HEK293 (cell line): ENCODE results near the gene FNIP1.
"Not testable (repeated sequence)": the region's sequence is repeated elsewhere in the genome, so short reads cannot be mapped to it uniquely, and the experiment has no call there.

Experiments used
- CTCF ChIA-PET: fragments of 350-600 bp; formaldehyde crosslinking; extraction: SDS; loops from one replicate; lab custom pipeline; 2021; ENCODE audit warnings: antibody characterized with exemption; lab: Yijun Ruan, JAX
- POLR2A ChIA-PET: fragments of 300-600 bp; formaldehyde crosslinking; extraction: SDS; loops from one replicate; lab custom pipeline; 2020; ENCODE audit warnings: antibody characterized with exemption, inconsistent platforms; lab: Yijun Ruan, JAX
- H3K27ac ChIP-seq: fragments of 200-500 bp; sonication (Bioruptor generic); 2 replicates; pipeline ENCODE4 v1.5.1; 2014; ENCODE audit warnings: low read depth, low read length, control low read depth, inconsistent platforms; ENCODE audit errors: extremely low read depth
- H3K36me3 ChIP-seq, 2 experiments: fragments of 200-500 bp in 1 of 2; sonication (Bioruptor generic) in 1 of 2; 1 replicate in 1 of 2; 2 replicates in 1 of 2; pipeline ENCODE4 v1.5.1; 2014 to 2017; ENCODE audit warnings: inconsistent platforms in 2 of 2, low read length in 2 of 2; ENCODE audit not compliant: control insufficient read depth in 2 of 2, insufficient read depth in 1 of 2
- H3K4me1 ChIP-seq: fragments of 200-500 bp; sonication (Bioruptor generic); 2 replicates; pipeline ENCODE4 v1.5.1; 2014; ENCODE audit warnings: mild to moderate bottlenecking, low read length, inconsistent platforms; ENCODE audit not compliant: control insufficient read depth, insufficient read depth
- H3K4me3 ChIP-seq: 2 replicates; pipeline ENCODE4 v1.5.1; 2011; ENCODE audit warnings: low read depth, mild to moderate bottlenecking, control low read depth, low read length, moderate library complexity
- H3K9me3 ChIP-seq: fragments of 200-500 bp; sonication (Bioruptor generic); 2 replicates; pipeline ENCODE4 v1.5.1; 2014; ENCODE audit warnings: low read depth, low read length, inconsistent platforms; ENCODE audit not compliant: control insufficient read depth, insufficient read depth
- ZNF121 ChIP-seq: fragments of 450-650 bp; formaldehyde crosslinking; IDR thresholded peaks from 2 replicates; pipeline ENCODE4 v1.5.1; 2016; ENCODE audit warnings: missing biosample characterization, missing genetic modification characterization
- ZNF133 ChIP-seq: fragments of 450-650 bp; formaldehyde crosslinking; IDR thresholded peaks from 2 replicates; pipeline ENCODE4 v1.5.1; 2016; ENCODE audit warnings: missing biosample characterization, missing genetic modification characterization
- ZNF175 ChIP-seq: fragments of 450-650 bp; formaldehyde crosslinking; IDR thresholded peaks from 2 replicates; pipeline ENCODE4 v1.5.1; 2016; ENCODE audit warnings: missing biosample characterization, missing genetic modification characterization
- ZNF302 ChIP-seq: fragments of 450-650 bp; formaldehyde crosslinking; IDR thresholded peaks from 2 replicates; pipeline ENCODE4 v1.5.1; 2016; ENCODE audit warnings: missing biosample characterization, missing genetic modification characterization, low read depth
- ZNF37A ChIP-seq: fragments of 450-650 bp; IDR thresholded peaks from 2 replicates; pipeline ENCODE4 v1.5.1; 2018; ENCODE audit warnings: missing biosample characterization, missing genetic modification characterization
- ZNF391 ChIP-seq: fragments of 450-650 bp; formaldehyde crosslinking; IDR thresholded peaks from 2 replicates; pipeline ENCODE4 v1.5.1; 2016; ENCODE audit warnings: low read depth, missing biosample characterization, missing genetic modification characterization, borderline replicate concordance
- ZNF423 ChIP-seq: fragments of 450-650 bp; formaldehyde crosslinking; IDR thresholded peaks from 2 replicates; pipeline ENCODE4 v1.5.1; 2016; ENCODE audit warnings: missing biosample characterization, missing genetic modification characterization
- ZNF48 ChIP-seq: fragments of 450-650 bp; formaldehyde crosslinking; IDR thresholded peaks from 2 replicates; pipeline ENCODE4 v1.5.1; 2016; ENCODE audit warnings: missing biosample characterization, missing genetic modification characterization
- ZNF518A ChIP-seq: fragments of 450-650 bp; formaldehyde crosslinking; conservative IDR thresholded peaks from 2 replicates; pipeline ENCODE4 v1.5.1; 2016; ENCODE audit warnings: low read depth, missing biosample characterization, missing genetic modification characterization
- ZNF555 ChIP-seq: fragments of 450-650 bp; formaldehyde crosslinking; conservative IDR thresholded peaks from 2 replicates; pipeline ENCODE4 v1.5.1; 2017; ENCODE audit warnings: missing biosample characterization, mild to moderate bottlenecking, missing genetic modification characterization, inconsistent platforms
- ZNF600 ChIP-seq: fragments of 450-650 bp; formaldehyde crosslinking; IDR thresholded peaks from 2 replicates; pipeline ENCODE4 v1.5.1; 2016; ENCODE audit warnings: missing biosample characterization, missing genetic modification characterization

The FNIP1 gene

GRCh38 chr5:131627207-131627865, 169.5 kb downstream of the FNIP1 start:
- Histone ChIP-seq H3K4me1 (peaks cover 18% of the 10 kb centered on the region), H3K36me3 (peaks cover 0 to 4% of the 10 kb centered on the region in 2 experiments; a peak in 2 of 3 replicates), H3K9me3 (no peaks in the 10 kb centered on the region)
- TF ChIP-seq ZNF48 (tag by site-specific recombination) (no peak), ZNF302 (no peak), ZNF423 (tag by site-specific recombination) (no peak), ZNF37A (no peak)
- TF ChIP-seq, all 188 proteins: peak for 0
- no peak overlapping the region for H3K4me3 ChIP-seq
- ChIA-PET POLR2A (interaction anchor here (0.7 kb wide), 1 partner anchor 183 kb away, joined by 3 read pairs; no protein-coding TSS in a partner anchor), CTCF (interaction anchor here (3.4 kb wide), 1 partner anchor 38 kb away, joined by 19 read pairs; no protein-coding TSS in a partner anchor)
- no peak overlapping the region for H3K27ac ChIP-seq

- TF ChIP-seq ZNF555 (tag by site-specific recombination) (no peak), ZNF518A (tag by site-specific recombination) (no peak), ZNF175 (tag by site-specific recombination) (no peak), ZNF600 (tag by site-specific recombination) (peak; percentile 21; the same call in 1 of the 2 replicates), ZNF133 (tag by site-specific recombination) (peak; percentile 77)
- no peak overlapping the region for H3K27ac ChIP-seq
- ChIA-PET POLR2A (no interaction called here), CTCF (interaction anchor here (0.6 kb wide), 1 partner anchor 166 kb away, joined by 4 read pairs; no protein-coding TSS in a partner anchor)
- no peaks in the 10 kb centered on the region for H3K9me3 ChIP-seq
- no peak overlapping the region for H3K4me3 ChIP-seq
- H3K4me1 ChIP-seq: peaks cover 6% of the 10 kb centered on the region; the same call in 1 of the 2 replicates
- peaks cover 0 to 4% of the 10 kb centered on the region in 2 experiments; a peak in 2 of 3 replicates for H3K36me3 ChIP-seq
These were observed 174.2 kb downstream of the FNIP1 start for GRCh38 chr5:131622633-131623032.

- H3K4me1 ChIP-seq, H3K27ac ChIP-seq, CTCF ChIA-PET, H3K4me3 ChIP-seq, H3K36me3 ChIP-seq, H3K9me3 ChIP-seq, POLR2A ChIA-PET: not testable (repeated sequence)
- TF ChIP-seq ZNF121 (tag by site-specific recombination): peak; percentile 68; the same call in 1 of the 2 replicates
These were observed 175.7 kb downstream of the FNIP1 start for GRCh38 chr5:131621164-131621563.

GRCh38 chr5:131619102-131619501, 177.7 kb downstream of the FNIP1 start:
- Histone ChIP-seq H3K36me3 (peaks cover 0 to 4% of the 10 kb centered on the region in 2 experiments; a peak in 1 of 3 replicates), H3K27ac (no peak overlapping the region), H3K4me1 (no peaks in the 10 kb centered on the region), H3K9me3 (no peaks in the 10 kb centered on the region), H3K4me3 (no peak overlapping the region)
- ChIA-PET POLR2A (no interaction called here), CTCF (no interaction called here)
- TF ChIP-seq ZNF391 (tag by site-specific recombination) (no peak), ZNF600 (tag by site-specific recombination) (peak; percentile 60)
